PC-9 (cell line): ENCODE measurements around the gene TMEM232. TPM values are rescaled to one million over a fixed set of nuclear protein-coding genes. Genes with fewer than 3 reads are reported as not detected.
"Not testable (repeated sequence)": the region's sequence is repeated elsewhere in the genome, so short reads cannot be mapped to it uniquely, and the experiment has no call there.

Experiments
- BruUV-seq: library from RNA; stranded (reverse); fragments of 400-500 nt; replicated peaks from 2 replicates; lab custom pipeline; 2021; lab: Mats Ljungman, UMichigan
- CTCF ChIA-PET: fragments of 300-600 bp; sonication (Branson Sonifier 250); formaldehyde crosslinking; loops from one replicate; lab custom pipeline; 2022; ENCODE audit warnings: antibody characterized with exemption; lab: Charles Lee
- POLR2A ChIA-PET: fragments of 300-600 bp; sonication (Branson Sonifier 250); formaldehyde crosslinking; loops from one replicate; lab custom pipeline; 2022; ENCODE audit warnings: antibody characterized with exemption; ENCODE audit not compliant: unreplicated experiment; lab: Charles Lee
- DNase-seq, 2 experiments: peaks; one replicate each; pipeline versions ENCODE4 v3.0.0 to v3.0.0-alpha.2; 2015 to 2022; ENCODE audit warnings: mixed read lengths in 1 of 2
- H2AFZ ChIP-seq: fragments of 200-600 bp; sonication (generic); 2 replicates; pipeline ENCODE4 v1.8.1; 2017; ENCODE audit warnings: antibody characterized with exemption
- H3F3A ChIP-seq: fragments of 200-600 bp; sonication (generic); 2 replicates; pipeline ENCODE4 v1.8.1; 2017; ENCODE audit warnings: antibody characterized with exemption, mild to moderate bottlenecking, low read depth; ENCODE audit not compliant: insufficient read depth
- H3K27ac ChIP-seq: fragments of 200-600 bp; sonication (generic); 2 replicates; pipeline ENCODE4 v1.6.1; 2016; ENCODE audit warnings: mixed run types
- H3K27me3 ChIP-seq: fragments of 200-600 bp; sonication (generic); 2 replicates; pipeline ENCODE4 v1.6.1; 2016; ENCODE audit warnings: low read depth, mixed run types; ENCODE audit not compliant: insufficient read depth
- H3K36me3 ChIP-seq: fragments of 200-600 bp; sonication (generic); 2 replicates; pipeline ENCODE4 v1.6.1; 2016; ENCODE audit warnings: low read depth, mixed run types
- H3K4me1 ChIP-seq: fragments of 200-600 bp; sonication (generic); replicated peaks from 2 replicates; pipeline ENCODE4 v1.6.1; 2016; ENCODE audit warnings: mixed run types; ENCODE audit not compliant: insufficient read depth
- H3K4me2 ChIP-seq: fragments of 200-600 bp; sonication (generic); 2 replicates; pipeline ENCODE4 v1.6.1; 2017; ENCODE audit warnings: mixed run types
- H3K4me3 ChIP-seq: fragments of 200-600 bp; sonication (generic); 2 replicates; pipeline ENCODE4 v1.6.1; 2016; ENCODE audit warnings: mixed run types
- H3K79me2 ChIP-seq: fragments of 200-600 bp; sonication (generic); 2 replicates; pipeline ENCODE4 v1.6.1; 2017; ENCODE audit warnings: low read depth, mixed run types
- H3K9me2 ChIP-seq: fragments of 200-600 bp; sonication (generic); 2 replicates; pipeline ENCODE4 v1.8.1; 2017; ENCODE audit warnings: mild to moderate bottlenecking; ENCODE audit not compliant: insufficient read depth
- H3K9me3 ChIP-seq: fragments of 200-600 bp; sonication (generic); 2 replicates; pipeline ENCODE4 v1.8.1; 2016; ENCODE audit warnings: low read depth; ENCODE audit not compliant: insufficient read depth
- H4K20me1 ChIP-seq: fragments of 200-600 bp; sonication (generic); 2 replicates; pipeline ENCODE4 v1.8.1; 2017; ENCODE audit not compliant: insufficient read depth
- CTCF ChIP-seq: fragments of 200-600 bp; sonication (generic); conservative IDR thresholded peaks from 2 replicates; pipeline ENCODE4 v1.6.1; 2017; ENCODE audit warnings: mixed run types, antibody characterized with exemption, mild to moderate bottlenecking, moderate library complexity
- EZH2 ChIP-seq: fragments of 200-600 bp; sonication (generic); IDR thresholded peaks from 2 replicates; pipeline ENCODE4 v1.8.0; 2017; ENCODE audit warnings: antibody characterized with exemption, low read depth
- intact Hi-C: fragments of 100-400 bp; cut with micrococcal nuclease; formaldehyde crosslinking; loops from one replicate; pipeline ENCODE4 v1.10.0; 2022; ENCODE audit not compliant: unreplicated experiment
- total RNA-seq: library from RNA; stranded (reverse); gene quantifications from 2 replicates; pipeline ENCODE4 v1.2.3, GENCODE V29; 2021

TMEM232 gene
- total RNA-seq, 1 experiment from 2014 or later, result 0.65 TPM

GRCh38 chr5:110681109-110681508 lies 45.4 kb downstream of the TMEM232 start:
- POLR2A ChIA-PET, result no interaction called here

GRCh38 chr5:110676554-110676953 lies 49.9 kb downstream of the TMEM232 start:
- H3K79me2 ChIP-seq, H3K27me3 ChIP-seq, POLR2A ChIA-PET, H3K4me3 ChIP-seq, H3K4me1 ChIP-seq, H3K36me3 ChIP-seq, BruUV-seq, H4K20me1 ChIP-seq, H2AFZ ChIP-seq, H3K9me2 ChIP-seq, CTCF ChIA-PET, H3K4me2 ChIP-seq, H3K27ac ChIP-seq, intact Hi-C loops, H3K9me3 ChIP-seq, H3F3A ChIP-seq, DNase-seq: not testable (repeated sequence)

More at GRCh38 chr5:110681109-110681508, 45.4 kb downstream of the TMEM232 start:
- no peaks in the 10 kb centered on the region for H4K20me1 ChIP-seq
- BruUV-seq, result no TSS peak
- no peak overlapping the region for H3K4me3 ChIP-seq
- no peaks in the 10 kb centered on the region for H3F3A ChIP-seq
- H3K4me1 ChIP-seq, result no peaks in the 10 kb centered on the region
- no peak overlapping the region for H3K4me2 ChIP-seq
- DNase-seq, result no peak
- no peak overlapping the region for H3K27ac ChIP-seq
- H3K9me2 ChIP-seq, result no peaks in the 10 kb centered on the region
- no peaks in the 10 kb centered on the region for H3K79me2 ChIP-seq
- no peaks in the 10 kb centered on the region for H3K9me3 ChIP-seq
- H3K36me3 ChIP-seq, result no peaks in the 10 kb centered on the region
- intact Hi-C loops, result no loop called here
- TF ChIP-seq EZH2, result no peak
- CTCF ChIA-PET, result no interaction called here
- H2AFZ ChIP-seq, result no peak overlapping the region
- H3K27me3 ChIP-seq, result no peaks in the 10 kb centered on the region

- Histone ChIP-seq H3K4me1 (no peaks in the 10 kb centered on the region), H3F3A (no peaks in the 10 kb centered on the region), H3K27ac (no peak overlapping the region), H3K9me3 (no peaks in the 10 kb centered on the region), H4K20me1 (no peaks in the 10 kb centered on the region), H3K4me2 (no peak overlapping the region), H3K79me2 (no peaks in the 10 kb centered on the region), H3K4me3 (no peak overlapping the region), H3K36me3 (no peaks in the 10 kb centered on the region), H3K9me2 (no peaks in the 10 kb centered on the region), H2AFZ (no peak overlapping the region), H3K27me3 (no peaks in the 10 kb centered on the region)
- no TSS peak for BruUV-seq
- no peak for TF ChIP-seq CTCF
- no peak for TF ChIP-seq EZH2
- intact Hi-C loops, result no loop called here
- POLR2A ChIA-PET, result no interaction called here
- CTCF ChIA-PET, result no interaction called here
- no peak for DNase-seq
Observed at GRCh38 chr5:110665184-110665726, 61.2 kb downstream of the TMEM232 start.

- Histone ChIP-seq H3K4me1 (no peaks in the 10 kb centered on the region), H3K4me3 (no peak overlapping the region), H3K27ac (no peak overlapping the region), H3K9me2 (no peaks in the 10 kb centered on the region), H3F3A (no peaks in the 10 kb centered on the region), H3K4me2 (no peak overlapping the region), H3K27me3 (no peaks in the 10 kb centered on the region), H4K20me1 (no peaks in the 10 kb centered on the region), H2AFZ (no peak overlapping the region), H3K9me3 (no peaks in the 10 kb centered on the region), H3K36me3 (no peaks in the 10 kb centered on the region), H3K79me2 (no peaks in the 10 kb centered on the region)
- intact Hi-C loops, result no loop called here
- no TSS peak for BruUV-seq
- no peak for TF ChIP-seq EZH2
- no peak for TF ChIP-seq CTCF
- CTCF ChIA-PET, result no interaction called here
- POLR2A ChIA-PET, result no interaction called here
- no peak for DNase-seq
Observed at GRCh38 chr5:110663525-110663924, 62.9 kb downstream of the TMEM232 start.
